ENCODE data around the gene ELK3.

Gene ELK3

DNA sequence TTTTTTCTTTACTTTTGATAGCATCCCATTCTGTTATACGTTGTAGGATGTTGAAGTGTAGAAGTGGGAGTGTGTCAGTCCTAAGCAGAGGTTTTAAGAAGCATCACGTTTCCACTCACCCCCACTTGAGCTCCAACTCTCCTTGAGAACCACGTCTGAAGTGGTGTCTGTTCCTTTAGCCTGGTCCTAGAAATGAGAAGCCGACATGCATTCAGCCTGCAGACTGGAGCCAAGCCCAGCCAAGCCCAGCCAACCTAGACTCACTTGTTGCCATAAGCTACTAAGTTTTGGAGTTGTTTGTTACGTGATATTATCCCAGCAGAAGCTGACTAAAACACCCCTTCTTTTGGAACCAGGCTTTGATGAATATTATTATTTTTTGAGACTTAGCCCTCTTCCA lies 4.4 kb upstream of the ELK3 start:
- no peak for DNase-seq

DNA sequence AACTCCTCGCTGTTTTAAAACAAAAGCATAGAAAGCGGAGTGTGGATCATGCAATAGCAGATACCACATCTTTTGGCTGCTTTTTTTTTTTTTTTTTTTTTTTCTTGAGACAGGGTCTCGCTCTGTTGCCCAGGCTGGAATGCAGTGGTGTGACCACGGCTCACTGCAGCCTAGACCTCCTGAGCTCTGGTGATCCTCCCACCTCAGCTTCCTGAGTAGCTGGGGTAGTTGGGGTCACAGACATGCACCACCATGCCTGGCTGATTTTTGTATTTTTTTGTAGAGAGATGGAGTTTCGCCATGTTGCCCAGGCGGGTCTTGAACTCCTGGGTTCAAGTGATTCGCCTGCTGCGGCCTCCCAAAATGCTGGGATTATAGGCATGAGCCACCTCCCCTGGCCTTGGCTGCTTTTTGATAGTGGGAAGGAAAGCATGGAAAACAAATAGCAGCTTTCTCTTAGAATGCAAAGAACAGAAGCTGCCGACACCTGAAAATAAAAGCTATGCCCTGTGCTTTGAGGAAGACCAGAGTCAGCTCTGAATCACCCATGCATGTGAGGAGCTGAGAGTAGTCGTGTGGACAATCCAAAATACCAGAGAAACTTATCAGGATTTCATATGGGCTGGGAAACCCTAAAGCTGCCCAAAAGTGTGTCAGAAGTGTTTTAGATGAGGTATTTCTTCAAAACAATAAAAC lies 3.6 kb upstream of the ELK3 start:
- no peak for DNase-seq

DNA sequence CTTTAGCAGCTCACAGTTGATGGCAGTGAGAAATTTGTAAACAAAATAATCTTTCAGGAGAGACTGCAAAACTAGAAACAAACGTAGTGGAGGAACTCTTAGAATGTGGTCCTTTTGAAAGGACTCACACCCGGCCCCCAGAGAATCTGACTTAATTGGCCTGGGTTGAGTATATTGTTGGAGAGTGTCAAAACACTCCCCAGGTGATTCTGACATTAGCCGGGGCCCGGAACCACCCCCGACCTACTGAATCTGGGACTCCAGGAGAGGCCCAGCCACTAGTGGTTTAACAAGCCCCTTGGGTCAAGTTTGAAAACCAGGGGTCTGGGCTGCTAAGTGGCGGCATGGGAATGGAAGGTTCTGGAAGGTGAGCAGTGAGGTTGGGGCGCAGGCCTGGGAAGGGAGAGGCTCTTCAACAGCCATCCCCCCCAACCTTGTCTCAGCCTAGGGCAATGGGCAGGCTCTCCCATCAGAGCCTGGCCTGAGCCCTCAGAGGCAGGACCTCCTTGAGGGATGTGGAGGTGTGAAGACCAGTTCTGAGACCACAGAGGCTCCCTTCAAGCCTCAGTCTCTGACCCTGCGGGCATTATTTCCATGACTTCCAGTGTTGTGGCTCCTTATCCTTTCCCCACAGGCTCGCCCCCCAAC lies 1.1 kb upstream of the ELK3 start:
- no peak for DNase-seq

DNA sequence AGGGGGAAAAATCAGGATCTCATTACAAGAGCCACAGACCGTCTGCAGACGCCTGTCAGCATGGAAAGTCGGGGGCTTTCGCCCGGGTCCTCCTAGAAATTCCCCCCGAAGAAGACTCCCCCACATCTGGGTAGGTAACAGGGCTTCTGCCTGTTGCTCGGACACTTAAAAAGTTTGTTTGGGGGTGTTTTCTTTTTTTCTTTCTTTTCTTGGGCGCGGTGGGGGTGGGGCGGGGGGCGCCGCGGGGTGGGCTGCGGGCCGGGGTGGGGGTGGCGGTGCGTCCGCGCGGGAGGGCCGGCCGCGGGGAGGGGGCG lies 358 bp downstream of the ELK3 start:
- DNase-seq = no peak

DNA sequence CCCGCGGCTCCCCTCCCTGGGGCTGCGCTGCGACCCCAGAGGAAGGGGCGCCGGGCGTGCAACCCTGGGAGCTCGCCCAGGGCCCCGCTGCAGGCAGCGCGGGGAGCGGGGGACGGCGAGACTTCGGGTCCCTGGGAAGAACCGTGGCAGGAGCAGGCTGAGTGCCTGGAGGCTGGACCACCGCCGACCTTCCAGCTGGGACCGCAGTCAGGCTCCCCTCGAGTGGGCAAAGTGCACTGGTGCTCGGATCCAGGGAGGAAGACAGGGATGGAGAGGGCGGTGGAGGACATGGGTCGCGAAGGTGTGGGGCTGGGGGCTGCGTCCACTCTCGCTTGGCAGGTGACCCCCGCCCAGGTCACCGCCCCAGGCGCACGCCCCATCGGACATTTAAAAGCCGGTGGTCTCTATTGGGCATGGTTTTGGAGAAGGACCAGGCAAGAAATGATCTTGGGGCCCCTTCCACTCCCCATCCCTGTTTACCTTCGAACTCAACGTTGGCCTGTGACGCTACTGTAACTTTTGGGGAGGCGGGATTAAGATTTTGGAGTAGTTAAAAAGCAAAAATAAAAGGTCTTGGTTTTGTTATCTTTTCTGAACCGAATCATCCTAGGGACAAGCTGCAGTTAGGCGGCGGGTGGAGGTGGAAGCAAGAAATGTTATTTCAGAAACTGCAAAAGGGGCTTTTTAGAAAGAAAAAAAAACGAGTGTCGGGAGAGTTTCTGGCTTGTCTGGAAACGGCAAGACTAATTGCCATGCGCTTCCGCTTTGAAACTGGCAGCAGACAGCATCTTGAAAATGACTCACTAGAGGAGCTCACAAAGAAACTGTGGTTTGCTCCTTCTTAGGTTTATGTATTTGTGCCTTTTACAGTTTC lies 1.0 kb downstream of the ELK3 start:
- peak; percentile 51 to 52 for DNase-seq

DNA sequence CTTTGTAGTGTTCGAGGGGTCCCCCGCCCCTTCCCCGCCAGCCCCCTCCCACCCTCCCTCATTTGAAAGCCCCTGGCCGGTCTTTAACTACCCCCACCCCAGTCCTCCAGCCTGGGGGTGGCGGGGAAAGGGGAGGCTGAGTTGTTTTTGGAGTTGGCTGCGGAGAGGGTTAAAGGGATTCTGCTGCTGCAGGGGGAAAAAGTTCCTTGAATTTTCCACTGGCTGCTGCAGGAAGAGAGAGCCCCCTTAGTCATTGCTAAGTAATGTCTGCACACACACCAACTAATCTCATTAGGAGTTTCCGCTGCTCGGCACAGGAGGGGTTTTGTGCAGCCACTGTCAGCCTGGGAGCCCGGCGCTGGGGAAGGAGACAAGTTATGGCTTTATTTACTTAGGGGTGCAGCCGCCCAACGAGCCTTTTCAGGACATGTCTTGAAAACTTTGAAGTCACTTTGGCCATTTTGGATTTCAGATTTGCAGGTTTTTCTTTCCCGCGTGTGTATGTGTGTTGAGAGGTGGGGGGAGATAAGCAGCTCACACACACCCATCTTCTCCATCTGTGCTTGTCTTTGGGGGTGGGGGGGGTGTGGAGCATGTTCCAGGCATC lies 1.8 kb downstream of the ELK3 start:
- peak in 1 of 2 donors; percentile 39 for DNase-seq

DNA sequence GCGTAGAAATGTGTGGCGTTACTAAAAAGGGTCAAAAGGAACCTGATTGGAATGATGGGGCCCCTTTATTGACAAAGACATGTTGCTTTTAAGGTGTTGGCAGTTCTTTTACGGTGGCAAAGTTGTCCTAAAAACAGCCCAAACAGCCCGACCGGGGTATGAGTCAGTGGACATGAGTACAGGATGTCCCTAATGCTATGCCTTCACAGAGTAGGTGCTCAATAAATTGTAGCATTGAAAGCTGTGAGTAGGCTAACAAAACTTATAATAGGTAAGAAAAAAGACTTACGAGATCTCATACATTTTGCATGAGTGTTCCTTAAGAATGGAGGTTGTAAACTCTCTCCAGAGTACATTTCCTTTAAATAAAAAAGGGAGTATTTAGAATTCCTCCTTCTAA lies 2.6 kb downstream of the ELK3 start:
- no peak for DNase-seq

DNA sequence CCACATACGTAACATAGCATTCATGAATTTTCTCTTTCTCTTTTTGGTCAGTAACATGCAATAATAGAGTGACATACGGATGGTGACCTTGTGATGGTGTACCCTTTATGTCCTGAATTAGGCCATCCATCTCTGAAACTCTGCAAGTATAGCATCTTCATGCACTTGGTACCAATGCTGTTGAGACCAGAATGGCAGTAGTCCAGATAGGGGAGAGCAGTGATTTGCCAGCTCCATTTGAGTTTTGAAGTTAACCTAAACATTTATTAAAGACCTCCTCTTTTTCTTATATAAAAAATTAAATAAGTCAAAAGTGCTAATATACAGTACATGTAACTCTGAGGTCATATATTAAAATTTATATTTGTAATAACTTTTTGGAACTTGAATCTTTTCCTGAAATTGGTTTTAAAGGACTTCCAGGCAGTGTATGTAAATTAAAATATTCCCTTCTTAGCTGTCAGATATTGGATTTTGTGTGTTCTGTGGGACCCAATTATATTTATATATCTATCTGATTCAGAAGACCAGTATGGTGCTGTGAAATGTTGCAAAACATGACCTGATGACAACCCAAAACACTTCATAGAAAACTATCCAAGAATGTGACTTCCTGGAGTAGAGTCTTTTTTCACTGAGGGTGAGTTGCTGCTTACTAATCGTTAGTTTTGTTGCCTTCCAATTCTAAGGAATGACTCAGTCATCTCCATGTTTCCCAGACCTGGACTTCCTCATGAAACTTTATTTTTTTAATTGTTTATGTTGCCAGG lies 3.5 kb downstream of the ELK3 start:
- DNase-seq = no peak

DNA sequence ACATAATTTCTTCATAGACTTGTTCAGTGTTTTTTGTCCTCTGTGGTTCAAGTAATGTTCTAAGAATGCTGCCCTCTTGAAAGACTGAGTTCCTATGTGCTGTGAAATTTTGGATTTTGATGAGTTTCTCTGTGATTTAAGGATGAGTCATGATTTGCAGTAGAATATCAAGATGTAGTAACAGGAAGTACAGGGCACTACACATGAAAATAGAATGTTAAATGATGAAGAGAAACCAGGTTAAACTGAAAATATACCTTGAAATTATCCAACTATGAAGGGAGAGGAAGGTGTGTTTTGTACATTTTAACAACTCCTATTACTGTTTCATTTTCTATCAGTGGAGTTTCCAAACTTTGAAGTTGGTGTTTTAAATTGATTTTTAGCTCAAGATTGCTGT lies 4.8 kb downstream of the ELK3 start:
- DNase-seq = no peak

DNA sequence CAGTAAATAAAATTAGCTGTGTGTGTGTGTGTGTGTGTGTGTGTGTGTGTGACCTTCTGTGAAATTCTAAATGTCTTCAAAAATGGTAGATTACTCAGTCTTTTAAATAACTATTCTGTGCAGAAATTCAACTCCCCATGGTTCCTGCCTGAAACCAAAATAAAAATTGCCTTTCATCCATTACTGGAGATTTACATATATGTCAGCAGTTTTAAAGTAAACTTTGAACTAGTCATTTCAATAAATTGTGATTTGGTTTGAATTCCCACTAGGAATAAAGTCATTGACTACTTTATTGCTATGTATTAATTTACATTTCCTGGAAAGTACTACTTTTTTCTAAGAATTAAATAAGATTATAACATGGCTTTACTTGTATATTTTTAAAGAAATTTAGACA lies 5.3 kb downstream of the ELK3 start:
- no peak for DNase-seq

DNA sequence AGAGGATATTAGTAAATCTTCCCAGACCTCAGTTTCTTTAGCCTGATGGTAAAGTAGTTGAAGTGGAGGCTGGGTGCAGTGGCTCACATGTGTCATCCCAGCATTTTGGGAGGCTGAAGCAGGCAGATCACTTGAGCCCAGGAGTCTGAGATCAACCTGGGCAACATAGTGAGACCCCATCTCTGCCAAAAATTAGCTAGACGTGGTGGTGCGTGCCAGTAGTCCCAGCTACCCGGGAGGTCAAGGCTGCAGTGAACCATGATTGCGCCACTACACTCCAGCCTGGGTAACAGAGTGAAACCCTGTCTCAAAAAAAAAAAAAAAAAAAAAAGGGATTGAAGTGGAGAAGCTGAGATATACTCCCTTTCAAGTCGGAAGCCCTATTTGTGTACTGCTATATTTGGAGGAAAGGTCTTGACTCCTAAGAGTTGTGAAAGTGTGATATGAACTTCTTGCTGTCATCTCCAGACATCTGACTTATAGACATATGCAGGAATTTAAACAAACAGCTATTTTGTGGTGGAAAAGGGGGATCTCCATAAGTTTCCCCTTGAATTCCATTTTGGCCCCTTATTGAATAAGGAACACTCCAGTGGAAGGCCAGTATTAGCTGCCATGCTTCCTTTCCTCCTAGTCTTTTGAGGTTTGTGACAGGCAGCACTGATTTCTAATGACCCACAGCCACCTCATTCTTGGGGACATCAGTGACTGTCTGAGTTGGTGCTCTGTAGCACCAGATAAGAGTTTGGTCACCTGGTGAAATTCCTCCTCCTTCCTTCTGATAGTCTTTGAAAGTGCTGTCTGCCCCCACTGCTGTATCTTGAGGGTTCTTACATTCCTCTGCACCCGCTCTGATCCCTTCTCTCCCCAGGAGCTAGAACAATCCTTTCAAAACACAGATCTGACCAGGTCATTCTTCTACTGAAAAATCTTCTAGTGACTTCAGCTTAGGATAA lies 7.4 kb downstream of the ELK3 start:
- no peak for DNase-seq

DNA sequence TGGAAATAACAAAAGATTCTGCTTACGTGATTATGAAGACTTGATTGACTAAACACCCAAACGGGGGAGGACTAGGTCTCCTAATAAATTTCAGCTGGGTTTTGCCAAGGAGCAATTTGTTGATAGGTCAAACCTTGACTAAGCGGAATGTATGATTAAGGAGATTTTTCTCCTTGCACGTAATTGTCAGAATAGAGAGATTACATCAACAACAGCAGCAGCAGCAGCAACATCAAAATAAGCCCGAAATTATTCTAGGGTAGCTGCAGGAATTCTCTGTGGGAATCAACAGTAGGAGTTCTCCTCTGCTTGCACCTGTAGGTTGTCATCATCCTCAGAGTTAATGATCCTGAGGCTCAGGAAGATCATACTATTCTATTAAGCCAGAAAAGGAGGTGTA lies 10.2 kb downstream of the ELK3 start:
- no peak for DNase-seq

DNA sequence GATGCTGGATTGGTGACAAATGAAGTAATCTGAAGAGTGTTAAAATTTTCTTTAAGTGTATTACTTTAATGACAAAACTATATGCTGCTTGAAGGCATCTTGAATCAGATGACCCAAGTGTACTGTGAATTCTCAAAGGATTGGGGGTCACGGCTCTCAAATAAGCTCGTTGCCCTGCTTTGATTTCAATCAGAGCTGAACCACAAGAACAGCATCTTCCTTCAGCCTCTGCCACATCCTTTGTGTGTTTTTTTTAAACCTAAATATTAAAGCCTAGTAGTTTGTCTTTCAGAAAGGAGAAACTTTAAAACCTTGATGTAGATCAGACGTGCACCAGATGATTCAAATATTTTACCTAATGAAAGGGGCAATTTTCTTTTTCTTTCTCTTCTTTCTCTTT lies 11.7 kb downstream of the ELK3 start:
- no peak for DNase-seq

DNA sequence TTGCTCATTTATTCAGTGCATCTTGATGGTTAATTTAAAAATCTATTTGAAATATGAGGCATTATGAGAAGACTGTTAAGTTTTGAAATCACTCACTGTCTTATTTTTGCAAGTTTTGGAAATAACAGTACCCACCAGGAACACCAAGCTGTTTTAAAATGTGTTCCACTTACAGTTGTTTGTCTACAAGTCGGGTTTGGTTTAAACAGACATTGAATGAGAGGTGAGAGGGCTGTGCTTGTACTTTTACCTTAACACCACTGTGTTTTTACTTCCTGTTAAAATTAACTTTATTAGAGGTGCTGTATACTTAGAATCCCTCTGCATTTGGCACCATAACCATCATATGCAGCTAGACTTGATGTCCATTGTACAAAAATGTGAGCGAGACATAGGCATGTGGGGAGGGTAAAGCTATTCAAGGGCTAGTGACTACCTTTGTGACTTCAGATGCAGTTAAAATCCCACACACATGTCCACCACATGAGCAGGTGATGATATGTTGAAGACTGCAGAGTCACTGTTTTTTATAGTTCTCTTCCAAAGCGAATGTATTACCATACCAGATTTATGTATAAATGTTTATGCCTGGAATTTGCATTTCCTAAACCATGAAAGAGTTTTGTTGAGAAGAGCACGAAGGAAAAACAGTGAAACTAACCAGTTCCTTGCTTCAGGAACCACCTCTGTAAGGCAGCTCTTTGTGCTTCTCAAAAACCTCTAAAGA lies 12.9 kb downstream of the ELK3 start:
- DNase-seq = no peak

DNA sequence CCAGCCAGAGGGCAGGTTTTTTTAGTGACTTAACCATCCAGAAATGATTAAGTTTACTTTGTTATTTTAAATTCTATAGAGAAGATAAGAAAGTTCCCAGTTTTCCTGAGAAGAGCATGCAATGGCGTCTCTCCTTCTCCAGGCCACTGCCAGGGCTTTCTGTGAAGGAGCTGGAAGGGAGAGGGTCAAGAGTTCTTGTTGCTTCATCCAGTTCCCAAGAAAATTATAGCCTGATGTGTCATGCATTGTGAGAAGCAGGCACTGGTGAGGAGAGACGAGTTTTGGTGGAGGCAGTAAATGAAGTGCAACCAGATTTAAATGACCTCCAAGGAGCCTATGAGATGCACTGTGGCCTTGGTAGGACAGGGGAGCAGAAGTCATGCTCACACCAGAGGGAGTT lies 14.2 kb downstream of the ELK3 start:
- DNase-seq = no peak

DNA sequence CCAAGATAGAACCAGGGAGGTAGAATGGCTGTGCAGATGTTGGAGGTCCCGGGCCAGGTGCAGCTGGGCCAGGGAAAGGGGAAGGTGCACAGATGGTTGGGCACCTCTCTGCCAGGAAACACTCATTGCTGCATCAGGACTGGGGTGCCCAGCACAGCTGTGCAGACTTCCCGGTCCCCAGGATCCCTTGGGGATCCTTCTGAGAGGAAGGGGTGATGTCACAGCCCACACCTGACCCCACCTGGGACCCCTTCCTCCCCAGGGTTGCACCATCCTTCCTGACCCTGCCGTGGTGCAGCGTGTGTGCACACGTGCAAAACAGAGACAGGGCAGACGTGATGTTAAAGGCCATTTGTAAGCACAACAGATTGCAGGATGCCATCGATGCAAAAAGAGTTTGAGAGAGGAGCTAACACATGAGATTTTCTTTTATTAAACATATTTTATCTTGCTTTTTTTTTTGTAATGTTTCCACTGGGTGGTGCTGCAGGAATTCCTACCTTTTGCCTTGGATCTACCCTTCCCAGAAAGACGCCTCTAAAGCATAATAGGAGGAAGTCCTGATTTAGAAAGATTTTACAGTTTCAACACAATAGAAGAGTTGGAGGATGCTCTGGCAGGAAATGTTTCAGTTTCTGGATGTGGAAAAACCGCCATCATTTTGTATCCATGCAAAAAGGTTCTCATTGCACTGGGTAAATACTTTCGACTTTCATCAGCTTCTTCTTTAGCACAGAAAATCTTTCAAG lies 14.8 kb downstream of the ELK3 start:
- DNase-seq = no peak

DNA sequence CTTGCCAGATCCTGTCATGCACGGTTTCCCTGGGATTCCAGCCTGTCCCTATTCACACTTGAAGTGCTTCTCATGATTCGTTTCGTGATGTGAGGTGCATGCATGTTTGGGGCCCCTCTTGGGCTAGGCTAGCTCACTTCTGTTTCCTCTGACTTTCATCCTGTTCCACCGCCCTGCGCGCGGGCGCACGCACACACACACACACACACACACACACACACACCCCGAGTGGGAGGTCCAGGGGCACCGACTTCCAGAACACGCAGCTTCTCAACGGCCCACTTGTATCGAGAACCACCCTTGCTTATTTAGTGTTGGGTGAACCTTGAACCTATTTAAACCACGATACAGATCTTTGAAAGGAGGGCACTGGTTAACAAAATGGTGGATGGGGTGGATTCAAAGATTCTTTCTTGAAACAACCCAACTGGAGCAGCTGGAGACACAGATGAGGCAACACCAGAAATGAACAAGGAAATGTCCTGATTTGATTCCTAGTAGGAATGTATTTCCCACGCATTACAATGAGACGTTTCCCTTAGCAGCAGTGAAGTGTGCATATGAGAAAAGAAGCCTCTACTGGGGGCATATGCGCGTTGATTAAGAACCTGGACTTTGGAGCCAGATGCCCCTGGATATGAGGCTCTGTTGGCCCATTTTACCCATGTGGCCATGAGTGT lies 16.3 kb downstream of the ELK3 start:
- DNase-seq = peak in 1 of 2 donors; percentile 54

DNA sequence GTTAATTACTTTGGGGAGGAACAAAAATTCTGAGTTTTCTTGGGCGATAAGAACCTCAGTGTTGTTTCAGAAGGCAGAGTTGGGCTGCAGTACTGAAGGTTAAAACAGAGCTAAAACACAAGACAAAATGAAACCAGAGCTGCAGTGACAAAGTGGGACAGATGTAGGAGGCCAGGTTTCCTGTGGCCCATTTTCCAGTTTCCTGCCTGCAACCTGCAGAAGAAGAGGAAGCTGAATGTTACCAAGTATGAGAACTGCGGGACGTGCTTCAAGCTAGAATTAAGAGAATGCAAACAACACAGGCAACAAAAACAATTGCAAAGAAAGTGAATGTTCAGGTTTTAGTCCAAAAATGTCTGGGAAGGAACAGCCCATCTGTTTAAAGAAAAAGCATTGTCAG lies 17.8 kb downstream of the ELK3 start:
- no peak for DNase-seq

Data from stimulated activated CD4-positive, alpha-beta T cell treated with anti-CD3 and anti-CD28 coated beads, Interleukin-2, amount 100 ng/mL, for 48 hours (primary cell).